Stimulated activated CD8-positive, alpha-beta memory T cell treated with anti-CD3 and anti-CD28 coated beads, Interleukin-4, amount 100 ng/mL, for 24 hours (primary cell): ENCODE data around the gene LHX8.
"Not testable (repeated sequence)": the region's sequence is repeated elsewhere in the genome, so short reads cannot be mapped to it uniquely, and the experiment has no call there.

Experiments
- DNase-seq: peaks from one replicate; pipeline ENCODE4 v3.0.0-alpha.2; 2020; ENCODE audit warnings: low read depth

LHX8 gene

GRCh38 chr1:75132812-75133619 lies 1.2 kb upstream of the LHX8 start:
- no peak for DNase-seq

- DNase-seq: no peak
Observed at GRCh38 chr1:75134647-75135572, 722 bp downstream of the LHX8 start.

- DNase-seq: no peak
Observed at GRCh38 chr1:75135573-75136194, 1.5 kb downstream of the LHX8 start.

GRCh38 chr1:75136195-75136815 lies 2.1 kb downstream of the LHX8 start:
- DNase-seq: no peak

DNA sequence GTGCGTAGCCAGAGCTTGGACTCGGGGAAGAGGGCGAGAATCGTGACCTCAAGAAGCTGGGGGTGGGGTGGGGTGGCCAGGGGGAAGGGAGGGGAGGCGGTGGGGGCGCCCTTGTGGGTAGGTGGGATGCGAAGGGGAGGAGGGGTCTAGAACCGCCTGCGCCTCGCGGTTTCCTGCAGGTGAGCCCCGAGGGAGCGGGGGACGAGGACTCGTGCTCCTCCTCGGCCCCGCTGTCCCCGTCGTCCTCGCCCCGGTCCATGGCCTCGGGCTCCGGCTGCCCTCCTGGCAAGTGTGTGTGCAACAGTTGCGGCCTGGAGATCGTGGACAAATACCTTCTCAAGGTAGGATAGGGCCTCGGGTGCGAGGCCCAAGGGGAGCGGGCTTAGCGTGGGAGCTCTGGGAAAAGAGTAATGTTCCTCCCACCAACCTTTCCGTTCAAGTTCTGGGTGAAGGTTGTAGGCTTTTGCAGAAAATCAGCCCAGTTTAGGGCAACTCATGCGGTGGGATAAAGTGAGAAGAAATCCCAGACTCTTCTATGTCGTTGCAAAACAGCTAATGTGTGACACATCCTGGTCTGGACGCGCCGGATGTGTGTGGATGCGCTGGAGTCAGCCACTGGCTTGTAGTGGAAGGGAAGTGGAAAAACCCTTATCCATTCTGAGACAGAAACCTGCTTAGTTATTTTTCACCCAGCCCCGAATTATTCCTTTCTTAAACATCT lies 2.9 kb downstream of the LHX8 start:
- no peak for DNase-seq

DNA sequence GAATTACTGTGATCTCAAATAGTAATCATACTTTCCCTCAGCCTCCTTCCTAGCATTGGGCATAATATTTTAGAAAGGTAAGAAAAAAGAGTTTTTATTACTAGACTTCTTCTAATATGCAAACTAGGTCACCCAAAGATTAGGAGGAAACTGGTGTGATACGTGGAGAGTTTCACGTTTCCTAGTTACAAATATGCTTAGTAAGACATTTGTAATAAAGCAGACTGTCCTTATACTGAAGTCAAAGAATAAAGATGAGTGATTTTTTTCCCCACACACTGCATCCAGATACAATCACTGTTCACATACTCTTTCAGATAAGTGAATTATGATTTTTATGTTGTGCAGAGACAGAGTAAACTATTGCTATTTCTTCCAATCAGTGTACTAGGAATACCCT lies 17.9 kb downstream of the LHX8 start:
- DNase-seq: no peak

- no peak for DNase-seq
Observed at GRCh38 chr1:75159154-75159553, 25.0 kb downstream of the LHX8 start.

DNA sequence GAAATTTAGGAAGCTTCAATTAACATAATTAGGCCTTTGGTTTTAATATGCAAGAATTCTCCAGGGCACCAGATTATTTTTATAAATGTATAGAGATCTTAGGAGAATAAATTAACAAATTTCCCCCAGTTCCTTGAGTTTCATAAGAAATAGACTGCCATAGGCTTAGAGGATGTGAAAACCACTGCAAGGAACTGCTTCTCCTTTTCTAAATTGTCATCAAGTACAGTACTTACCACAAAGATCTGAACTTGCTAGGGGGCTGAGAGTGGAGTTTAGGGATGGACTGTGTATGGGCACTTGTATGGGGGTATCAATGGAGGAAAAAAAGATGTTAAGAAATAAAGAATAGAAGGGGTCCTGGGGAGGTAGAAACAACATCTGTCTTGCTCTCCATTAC lies 31.1 kb downstream of the LHX8 start:
- DNase-seq: no peak

GRCh38 chr1:75166821-75167220 lies 32.6 kb downstream of the LHX8 start:
- DNase-seq: no peak

DNA sequence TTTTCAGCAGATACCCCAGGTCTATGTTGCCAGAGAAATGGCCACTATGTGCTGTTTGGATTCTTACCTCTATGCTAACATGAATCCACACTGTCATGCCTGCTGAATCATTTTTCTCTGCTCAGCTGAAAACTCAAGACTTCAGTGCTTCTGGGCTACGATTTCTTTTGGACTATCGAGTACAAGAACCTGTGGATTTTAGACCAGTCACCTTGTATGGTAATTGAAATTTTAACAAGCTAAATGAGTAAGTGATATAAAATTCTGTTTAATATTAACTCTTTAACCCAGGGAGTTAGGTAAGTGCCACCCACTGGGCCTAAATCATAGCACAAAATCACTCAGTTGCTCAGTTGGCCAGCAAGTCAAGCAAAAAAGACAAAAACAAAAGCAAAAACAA lies 35.8 kb downstream of the LHX8 start:
- DNase-seq: no peak

- DNase-seq: no peak
Observed at GRCh38 chr1:75170981-75171380, 36.8 kb downstream of the LHX8 start.

DNA sequence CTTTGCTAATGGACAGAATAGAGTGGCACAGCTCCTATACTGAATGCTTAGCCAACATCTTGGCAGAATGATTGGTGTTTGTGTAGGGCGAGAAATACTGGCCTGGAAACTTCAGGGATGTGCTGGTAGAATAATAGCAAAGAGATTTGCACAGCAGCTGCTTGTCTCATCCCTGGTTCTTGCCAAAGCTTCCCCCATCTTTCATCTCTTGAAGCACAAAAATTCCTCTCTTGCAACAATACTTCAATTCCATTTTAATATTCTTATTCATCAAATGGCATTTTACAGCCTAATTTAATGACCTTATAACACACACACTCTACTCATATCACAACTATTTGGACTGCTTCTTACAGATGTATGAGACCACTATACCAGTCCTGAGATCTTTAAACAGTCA lies 37.7 kb downstream of the LHX8 start:
- DNase-seq: no peak

GRCh38 chr1:75172556-75172955 lies 38.4 kb downstream of the LHX8 start:
- no peak for DNase-seq

DNA sequence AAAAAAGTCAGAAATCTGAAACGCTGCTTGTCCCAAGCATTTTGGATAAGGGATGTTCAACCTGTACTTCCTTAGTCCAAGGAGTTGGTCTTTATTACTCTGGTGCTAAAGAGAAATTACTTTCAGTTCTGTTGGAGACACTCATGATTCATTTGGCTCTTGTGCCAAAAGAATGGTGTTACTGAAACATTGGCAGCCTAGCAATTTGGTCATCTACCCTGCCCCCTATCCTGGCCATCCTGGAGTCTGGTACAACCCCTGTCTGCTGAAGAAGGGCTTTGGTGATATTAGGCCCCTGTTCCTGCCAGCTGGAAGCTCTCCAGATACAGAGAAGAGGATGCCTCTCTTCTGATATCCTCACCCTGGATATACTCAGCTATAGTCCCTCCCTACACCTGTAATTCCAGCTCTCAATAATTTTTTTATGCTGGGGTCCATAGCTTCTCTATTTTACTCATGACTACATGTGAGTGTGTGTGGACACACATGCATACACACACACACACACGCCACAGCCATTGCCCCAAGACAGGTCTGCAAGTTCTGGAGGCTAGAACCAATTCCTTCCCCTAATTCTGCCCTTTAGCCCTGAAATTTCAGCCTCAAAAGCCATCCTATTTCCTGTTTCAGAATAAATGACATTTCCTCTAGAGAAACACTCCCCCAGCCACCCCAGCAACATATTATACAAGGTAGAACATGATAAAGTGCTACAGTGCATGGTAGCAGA lies 40.0 kb downstream of the LHX8 start:
- no peak for DNase-seq

DNA sequence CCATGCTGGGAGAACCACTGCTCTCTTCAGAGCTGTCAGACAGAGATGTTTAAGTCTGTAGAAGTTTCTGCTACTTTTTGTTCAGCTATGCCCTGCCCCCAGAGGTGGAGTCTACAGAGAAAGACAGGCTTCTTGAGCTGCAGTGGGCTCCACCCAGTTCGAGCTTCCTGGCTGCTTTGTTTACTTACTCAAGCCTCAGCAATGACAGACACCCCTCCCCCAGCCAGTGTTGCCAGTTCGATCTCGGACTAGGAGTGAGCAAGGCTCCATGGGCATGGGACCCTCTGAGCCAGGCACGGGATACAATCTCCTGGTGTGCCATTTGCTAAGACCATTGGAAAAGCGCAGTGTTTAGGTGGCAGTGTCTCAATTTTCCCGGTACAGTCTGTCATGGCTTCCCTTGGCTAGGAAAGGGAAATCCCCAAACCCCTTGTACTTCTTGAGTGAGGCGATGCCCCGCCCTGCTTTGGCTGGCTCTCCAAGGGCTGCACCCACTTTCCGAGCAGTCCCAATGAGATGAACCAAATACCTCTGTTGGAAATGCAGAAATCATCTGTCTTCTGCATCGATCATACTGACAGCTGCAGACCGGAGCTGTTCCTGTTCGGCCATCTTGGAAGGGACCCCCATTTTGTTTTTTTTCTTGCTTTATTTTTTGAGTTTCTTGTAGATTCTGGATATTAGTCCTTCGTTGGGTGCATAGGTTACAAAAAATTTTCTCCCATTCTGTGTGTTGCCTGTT lies 47.2 kb downstream of the LHX8 start:
- not testable (repeated sequence) for DNase-seq

DNA sequence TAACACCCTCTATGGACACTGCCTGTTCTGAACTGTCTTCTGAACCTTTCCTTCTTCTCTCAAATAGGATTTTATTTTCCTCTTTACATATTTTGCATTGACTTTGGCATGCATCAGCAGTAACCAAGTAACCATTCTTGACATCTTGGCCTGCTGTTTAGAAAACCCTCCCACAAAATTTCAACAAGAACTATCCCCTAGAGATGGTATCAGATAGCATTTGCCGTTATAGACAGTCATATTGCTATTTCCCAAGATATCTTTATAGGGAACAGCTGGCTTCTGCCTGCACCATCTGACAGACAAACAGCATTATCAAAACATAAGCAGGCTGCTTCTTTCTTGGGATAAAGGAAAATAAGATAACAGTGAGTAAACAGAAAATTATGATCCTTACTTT lies 54.7 kb downstream of the LHX8 start:
- DNase-seq: no peak

DNA sequence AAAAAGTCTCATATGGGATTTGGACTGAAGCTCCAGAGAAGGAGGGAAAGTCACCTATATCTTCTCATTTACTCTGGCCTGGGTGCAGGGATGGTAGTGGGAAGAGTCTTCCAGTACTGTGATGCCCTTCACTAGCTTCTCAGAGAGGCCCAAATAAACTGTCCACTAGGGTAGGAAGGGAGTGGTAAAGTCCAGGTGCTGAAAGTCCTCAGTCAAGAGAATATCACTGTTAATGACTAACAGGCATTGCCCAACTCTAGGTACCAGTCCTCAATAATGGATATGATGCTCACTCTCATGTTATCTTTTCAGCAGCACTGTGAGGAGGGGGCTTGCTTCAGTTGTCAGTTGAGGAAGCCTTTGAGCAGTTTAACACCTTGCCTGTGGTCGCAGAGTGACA lies 64.0 kb downstream of the LHX8 start:
- DNase-seq: no peak

DNA sequence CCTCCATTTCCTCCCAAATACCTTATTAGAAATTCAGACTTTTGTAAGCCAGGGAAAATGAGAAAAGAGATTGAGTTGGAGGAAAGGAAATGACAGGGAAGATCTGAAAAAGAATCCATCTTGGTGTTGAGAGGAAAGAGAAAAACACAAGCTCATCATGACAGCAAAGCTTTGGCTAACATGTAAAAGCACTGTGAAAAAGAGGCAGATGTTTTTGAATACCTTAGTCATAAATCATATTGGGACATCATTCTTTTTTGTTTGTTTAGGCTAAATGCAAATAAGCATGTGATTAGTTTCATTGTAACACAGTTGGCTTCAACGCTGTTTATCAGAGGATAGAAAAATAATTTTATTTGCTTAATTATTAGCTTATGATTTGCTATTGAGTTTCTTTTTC lies 64.6 kb downstream of the LHX8 start:
- DNase-seq: no peak

DNA sequence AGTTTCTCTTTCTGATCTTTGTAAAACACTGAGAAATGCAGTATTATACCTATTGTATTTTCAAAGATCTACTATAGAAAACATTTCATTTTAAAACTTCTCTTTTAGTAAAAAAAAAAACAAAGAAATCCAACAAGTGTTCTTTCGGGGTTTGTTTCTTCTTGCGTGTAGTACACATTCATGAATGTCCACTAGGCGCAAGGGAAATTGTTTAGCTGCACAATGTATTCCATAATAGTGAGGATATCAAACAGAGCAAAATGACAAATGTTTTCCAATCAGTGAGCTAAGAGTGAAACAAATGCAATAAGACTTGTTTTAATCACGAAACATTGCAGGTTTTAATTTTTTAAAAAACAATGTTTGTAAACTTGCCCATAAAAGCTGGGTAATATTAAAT lies 68.6 kb downstream of the LHX8 start:
- DNase-seq: no peak
